HepG2 (cell line): Measurements from ENCODE around the gene SUMO4. TPM values are rescaled to one million over a fixed set of nuclear protein-coding genes. Genes with fewer than 3 reads are reported as not detected.

Experiments used
- IKZF1 ChIP-seq: fragments of 450-650 bp; IDR thresholded peaks from 2 replicates; pipeline ENCODE4 v1.7.1; 2016
- NCOR1 ChIP-seq: fragments of 200-600 bp; sonication (generic); IDR thresholded peaks from 2 replicates; pipeline ENCODE4 v1.7.0; 2017; ENCODE audit warnings: antibody characterized with exemption, low read length, borderline replicate concordance
- NFYC ChIP-seq: IDR thresholded peaks from 2 replicates; pipeline ENCODE4 v1.6.1; 2016; ENCODE audit warnings: missing genetic modification reagents, missing compliant biosample characterization
- REPIN1 ChIP-seq: sonication (generic); formaldehyde crosslinking; IDR thresholded peaks from 2 replicates; pipeline ENCODE4 v1.8.0; 2022; ENCODE audit warnings: missing genetic modification reagents, low read depth, mild to moderate bottlenecking, borderline replicate concordance
- ZFP1 ChIP-seq: IDR thresholded peaks from 2 replicates; pipeline ENCODE4 v1.6.1; 2016
- polyA plus RNA-seq, 8 experiments: library from polyadenylated mRNA; depleted of rRNA in 3 of 8; stranded (reverse) in 7 of 8; unstranded in 1 of 8; fragments of >200 nt; fragmentation: Illumina TruSeq in 4 of 8; extraction: Trizol in 4 of 8; gene quantifications; 2 replicates each; pipeline versions ENCODE4 v1.2.1 to v1.2.3, GENCODE V29; 2011 to 2016; ENCODE audit warnings: low read depth in 4 of 8, missing spikeins in 1 of 8, mixed read lengths in 1 of 8; ENCODE audit not compliant: insufficient read depth in 1 of 8
- total RNA-seq, 5 experiments: library from RNA; depleted of rRNA; stranded (reverse); fragments of >200 nt; fragmentation: Illumina TruSeq; extraction: Trizol; gene quantifications; 2 replicates each; pipeline ENCODE4 v1.2.3, GENCODE V29; 2016; ENCODE audit warnings: low read depth in 1 of 5
- TF ChIP-seq, protein P1 (sequence below), 2 experiments: sonication (generic) in 1 of 2; formaldehyde crosslinking in 1 of 2; IDR thresholded peaks; 2 replicates each; pipeline versions ENCODE4 v1.5.1 to v1.6.1; 2011 to 2020; ENCODE audit warnings: borderline replicate concordance in 1 of 2, low read depth in 1 of 2, low read length in 1 of 2, mild to moderate bottlenecking in 1 of 2, missing genetic modification reagents in 1 of 2, moderate library complexity in 1 of 2
- TF ChIP-seq, protein P2 (sequence below): sonication (generic); formaldehyde crosslinking; IDR thresholded peaks from 2 replicates; pipeline ENCODE4 v1.8.0; 2022; ENCODE audit warnings: missing genetic modification reagents, mild to moderate bottlenecking, borderline replicate concordance
- TF ChIP-seq, protein P3 (sequence below): IDR thresholded peaks from 2 replicates; pipeline ENCODE4 v1.6.1; 2016; ENCODE audit warnings: mild to moderate bottlenecking
- TF ChIP-seq, protein P4 (sequence below): sonication (generic); formaldehyde crosslinking; IDR thresholded peaks from 2 replicates; pipeline ENCODE4 v1.4.0; 2020; ENCODE audit warnings: mild to moderate bottlenecking, low read depth, missing genetic modification reagents
- TF ChIP-seq, protein P5 (sequence below): sonication (generic); formaldehyde crosslinking; IDR thresholded peaks from 2 replicates; pipeline ENCODE4 v1.8.1; 2023; ENCODE audit warnings: mild to moderate bottlenecking, moderate library complexity, missing genetic modification reagents

SUMO4 gene
- total and polyA plus RNA-seq, 2 of the 13 experiments (the other 11 are each of a cell fraction or from before 2014, with no cell fraction given): 0.22 to 1.2 TPM

DNA sequence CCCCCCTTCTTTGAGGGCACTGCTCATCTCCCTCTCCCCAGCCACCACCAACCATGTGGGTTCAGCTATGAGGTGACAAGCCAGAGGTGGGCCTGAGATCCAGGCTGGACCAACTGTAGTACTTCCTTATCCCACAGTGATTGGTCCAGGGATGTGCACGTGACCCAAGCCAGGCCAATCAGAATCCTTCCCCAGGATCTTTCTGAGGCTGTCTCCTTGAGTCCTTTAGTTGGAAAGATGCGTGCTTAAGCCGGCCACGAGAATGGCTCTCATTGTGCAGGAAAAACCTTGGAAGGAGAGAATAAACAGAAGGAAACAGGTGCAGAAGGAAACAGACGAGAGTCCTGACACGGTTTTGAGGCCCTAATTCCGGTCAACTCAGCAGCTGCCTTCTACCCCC, 45.5 kb downstream of the SUMO4 start (continued):
- TF ChIP-seq NCOR1 (no peak), REPIN1 (CRISPR knock-in tag) (no peak), NFYC (peak; percentile 78), IKZF1 (no peak), ZFP1 (CRISPR knock-in tag) (no peak)
- TF ChIP-seq, protein P1, sequence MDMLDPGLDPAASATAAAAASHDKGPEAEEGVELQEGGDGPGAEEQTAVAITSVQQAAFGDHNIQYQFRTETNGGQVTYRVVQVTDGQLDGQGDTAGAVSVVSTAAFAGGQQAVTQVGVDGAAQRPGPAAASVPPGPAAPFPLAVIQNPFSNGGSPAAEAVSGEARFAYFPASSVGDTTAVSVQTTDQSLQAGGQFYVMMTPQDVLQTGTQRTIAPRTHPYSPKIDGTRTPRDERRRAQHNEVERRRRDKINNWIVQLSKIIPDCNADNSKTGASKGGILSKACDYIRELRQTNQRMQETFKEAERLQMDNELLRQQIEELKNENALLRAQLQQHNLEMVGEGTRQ (IDR thresholded peaks at IDR 0.05; ENCODE audit: low read depth, low read length): peak; percentile 74
- TF ChIP-seq, protein P1 (CRISPR knock-in tag; IDR thresholded peaks at IDR 0.05; ENCODE audit: borderline replicate concordance): peak; percentile 67; the same call in 1 of the 2 replicates
- TF ChIP-seq, protein P2, sequence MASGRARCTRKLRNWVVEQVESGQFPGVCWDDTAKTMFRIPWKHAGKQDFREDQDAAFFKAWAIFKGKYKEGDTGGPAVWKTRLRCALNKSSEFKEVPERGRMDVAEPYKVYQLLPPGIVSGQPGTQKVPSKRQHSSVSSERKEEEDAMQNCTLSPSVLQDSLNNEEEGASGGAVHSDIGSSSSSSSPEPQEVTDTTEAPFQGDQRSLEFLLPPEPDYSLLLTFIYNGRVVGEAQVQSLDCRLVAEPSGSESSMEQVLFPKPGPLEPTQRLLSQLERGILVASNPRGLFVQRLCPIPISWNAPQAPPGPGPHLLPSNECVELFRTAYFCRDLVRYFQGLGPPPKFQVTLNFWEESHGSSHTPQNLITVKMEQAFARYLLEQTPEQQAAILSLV (CRISPR knock-in tag): no peak
- TF ChIP-seq, protein P3, sequence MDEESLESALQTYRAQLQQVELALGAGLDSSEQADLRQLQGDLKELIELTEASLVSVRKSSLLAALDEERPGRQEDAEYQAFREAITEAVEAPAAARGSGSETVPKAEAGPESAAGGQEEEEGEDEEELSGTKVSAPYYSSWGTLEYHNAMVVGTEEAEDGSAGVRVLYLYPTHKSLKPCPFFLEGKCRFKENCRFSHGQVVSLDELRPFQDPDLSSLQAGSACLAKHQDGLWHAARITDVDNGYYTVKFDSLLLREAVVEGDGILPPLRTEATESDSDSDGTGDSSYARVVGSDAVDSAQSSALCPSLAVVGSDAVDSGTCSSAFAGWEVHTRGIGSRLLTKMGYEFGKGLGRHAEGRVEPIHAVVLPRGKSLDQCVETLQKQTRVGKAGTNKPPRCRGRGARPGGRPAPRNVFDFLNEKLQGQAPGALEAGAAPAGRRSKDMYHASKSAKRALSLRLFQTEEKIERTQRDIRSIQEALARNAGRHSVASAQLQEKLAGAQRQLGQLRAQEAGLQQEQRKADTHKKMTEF: no peak
- TF ChIP-seq, protein P4, sequence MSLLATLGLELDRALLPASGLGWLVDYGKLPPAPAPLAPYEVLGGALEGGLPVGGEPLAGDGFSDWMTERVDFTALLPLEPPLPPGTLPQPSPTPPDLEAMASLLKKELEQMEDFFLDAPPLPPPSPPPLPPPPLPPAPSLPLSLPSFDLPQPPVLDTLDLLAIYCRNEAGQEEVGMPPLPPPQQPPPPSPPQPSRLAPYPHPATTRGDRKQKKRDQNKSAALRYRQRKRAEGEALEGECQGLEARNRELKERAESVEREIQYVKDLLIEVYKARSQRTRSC: no peak
- TF ChIP-seq, protein P5, sequence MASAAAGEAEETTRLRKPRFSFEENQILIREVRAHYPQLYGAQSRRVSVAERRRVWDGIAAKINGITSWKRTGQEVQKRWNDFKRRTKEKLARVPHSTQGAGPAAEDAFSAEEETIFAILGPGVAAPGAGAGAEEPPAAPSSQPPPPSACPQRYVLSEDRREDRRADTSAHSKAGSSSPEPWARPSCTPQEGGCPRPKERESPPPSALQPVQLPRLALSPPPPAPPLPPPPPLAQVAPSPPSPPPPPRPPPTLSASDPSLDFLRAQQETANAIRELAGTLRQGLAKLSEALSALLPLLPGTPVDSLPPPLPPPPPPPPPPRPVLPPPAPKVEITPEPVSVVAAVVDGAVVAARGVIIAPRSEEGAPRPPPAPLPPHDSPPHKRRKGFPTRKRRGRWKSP (CRISPR knock-in tag): no peak
- TF ChIP-seq, all 625 proteins: peak for 4
